ENCODE data around the gene CCZ1B.
A peak's percentile ranks its signal among the peaks of the same experiment; 100 is the strongest.
"Not testable (repeated sequence)": the region's sequence is repeated elsewhere in the genome, so short reads cannot be mapped to it uniquely, and the experiment has no call there.

CCZ1B gene

GRCh38 chr7:6781581-6781980 is 44.5 kb downstream of the CCZ1B start:
- DNase-seq; intact Hi-C loops (cut with DNase I): not testable (repeated sequence)

- DNase-seq; intact Hi-C loops (cut with DNase I): not testable (repeated sequence)
These were observed 64.9 kb downstream of the CCZ1B start for GRCh38 chr7:6761186-6761585.

- peak in 1 of 42 donors; percentile 2 for DNase-seq
These were observed 72.1 kb downstream of the CCZ1B start, which contains the start of gene RSPH10B2 for GRCh38 chr7:6753964-6754363. TSS of gene RSPH10B2 (plus strand) at chr7:6754103. CDS start at chr7:6757678, 3,575 bp downstream.

GRCh38 chr7:6750173-6750572 is 75.9 kb downstream of the CCZ1B start:
- DNase-seq: peak in 1 of 42 donors; percentile 10
- intact Hi-C loops (cut with DNase I): not testable (repeated sequence)

More at GRCh38 chr7:6753964-6754363, 72.1 kb downstream of the CCZ1B start, which contains the start of gene RSPH10B2:
- intact Hi-C loops (cut with DNase I): not testable (repeated sequence)

- intact Hi-C loops (cut with DNase I); DNase-seq: not testable (repeated sequence)
These were observed 76.7 kb downstream of the CCZ1B start for GRCh38 chr7:6749335-6749734.

Measured in head of caudate nucleus (tissue), 42 donors.